Measurements from ENCODE around the gene ZFP64. TPM values are rescaled to one million over a fixed set of nuclear protein-coding genes. Genes with fewer than 3 reads are reported as not detected.

Gene ZFP64
- total RNA-seq, 3 donors from 2014 or later (not counting 1 experiment from before 2014, with no cell fraction given): 11.7 to 14.8 (median 13.9) TPM

DNA sequence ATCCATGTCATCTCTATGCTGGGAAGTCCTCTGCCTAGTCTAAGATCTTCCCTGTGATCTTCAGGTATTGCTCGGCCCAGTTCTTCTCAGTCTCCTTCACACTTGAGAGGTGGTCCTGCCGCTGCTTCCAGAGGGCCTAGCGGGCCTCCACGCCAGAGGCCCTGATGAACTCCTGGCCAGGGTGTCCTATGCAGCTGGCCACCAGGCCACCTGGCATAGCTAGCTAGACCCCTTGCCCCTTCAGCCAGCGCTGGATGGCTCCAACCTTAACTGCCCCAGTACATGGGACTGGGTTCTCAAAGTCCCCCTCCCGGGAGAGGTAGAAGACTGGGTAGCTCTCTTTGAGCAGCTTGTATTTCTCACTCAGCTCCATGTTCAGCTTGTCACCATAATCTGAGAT lies 81.1 kb downstream of the ZFP64 start:
- Mint-ChIP-seq H3K27me3 (ENCODE audit: low read depth in 2 of 2) (peaks cover 0 to 3% of the 10 kb centered on the region in 2 donors), H3K4me3 (no peak overlapping the region), H3K9me3 (no peaks in the 10 kb centered on the region), H3K4me1 (peaks cover 0 to 4% of the 10 kb centered on the region in 2 donors), H3K27ac (no peak overlapping the region), H3K36me3 (no peaks in the 10 kb centered on the region)
- intact Hi-C loops (cut with micrococcal nuclease): no loop called here
- 95% methylated on average over 6 of the region's 6 CpGs for WGBS (ENCODE audit: insufficient coverage)
- H3K4me3 ChIP-seq (ENCODE audit: low read length): no peak overlapping the region
- no peak overlapping the region for H3K27ac ChIP-seq (ENCODE audit: low read length)
- H3K4me1 ChIP-seq (ENCODE audit: control insufficient read depth, insufficient read depth, low read length): peaks cover 8% of the 10 kb centered on the region
- no peak for TF ChIP-seq CTCF (IDR thresholded peaks at IDR 0.05)
- ATAC-seq (no peak), DNase-seq (no peak)
- no peaks in the 10 kb centered on the region for H3K36me3 ChIP-seq (ENCODE audit: control insufficient read depth, insufficient read depth, low read length)
- H3K27me3 ChIP-seq (ENCODE audit: control insufficient read depth, insufficient read depth, low read length): peaks cover 11% of the 10 kb centered on the region
- peaks cover 4% of the 10 kb centered on the region for H3K9me3 ChIP-seq (ENCODE audit: control insufficient read depth, insufficient read depth, low read length)

GRCh38 chr20:52105442-52106422 lies 85.8 kb downstream of the ZFP64 start:
- Mint-ChIP-seq H3K9me3 (no peaks in the 10 kb centered on the region), H3K27ac (no peak overlapping the region), H3K36me3 (no peaks in the 10 kb centered on the region), H3K4me1 (peaks cover 15 to 27% of the 10 kb centered on the region in 2 donors), H3K27me3 (ENCODE audit: low read depth in 2 of 2) (peaks cover 16 to 21% of the 10 kb centered on the region in 2 donors), H3K4me3 (peak overlapping the region; percentile 76)
- Histone ChIP-seq H3K27me3 (ENCODE audit: control insufficient read depth, insufficient read depth, low read length) (peaks cover 26% of the 10 kb centered on the region), H3K4me3 (ENCODE audit: low read length) (no peak overlapping the region), H3K9me3 (ENCODE audit: control insufficient read depth, insufficient read depth, low read length) (peaks cover 8% of the 10 kb centered on the region), H3K27ac (ENCODE audit: low read length) (no peak overlapping the region), H3K4me1 (ENCODE audit: control insufficient read depth, insufficient read depth, low read length) (peaks cover 31% of the 10 kb centered on the region), H3K36me3 (ENCODE audit: control insufficient read depth, insufficient read depth, low read length) (no peaks in the 10 kb centered on the region)
- DNase-seq (no peak), ATAC-seq (no peak)
- intact Hi-C loops (cut with micrococcal nuclease): no loop called here
- no peak for TF ChIP-seq CTCF (IDR thresholded peaks at IDR 0.05)
- WGBS (ENCODE audit: insufficient coverage): 12% methylated on average over 44 of the region's 47 CpGs

GRCh38 chr20:52104546-52105441 lies 86.8 kb downstream of the ZFP64 start:
- Mint-ChIP-seq H3K36me3 (no peaks in the 10 kb centered on the region), H3K4me3 (peak overlapping the region; percentile 88), H3K4me1 (peaks cover 15 to 27% of the 10 kb centered on the region in 2 donors), H3K27ac (no peak overlapping the region), H3K27me3 (ENCODE audit: low read depth in 2 of 2) (peaks cover 16 to 21% of the 10 kb centered on the region in 2 donors), H3K9me3 (no peaks in the 10 kb centered on the region)
- ATAC-seq (peak in 1 of 3 donors; percentile 27), DNase-seq (no peak)
- Histone ChIP-seq H3K4me1 (ENCODE audit: control insufficient read depth, insufficient read depth, low read length) (peaks cover 31% of the 10 kb centered on the region), H3K9me3 (ENCODE audit: control insufficient read depth, insufficient read depth, low read length) (peaks cover 8% of the 10 kb centered on the region), H3K27ac (ENCODE audit: low read length) (no peak overlapping the region), H3K4me3 (ENCODE audit: low read length) (no peak overlapping the region), H3K36me3 (ENCODE audit: control insufficient read depth, insufficient read depth, low read length) (no peaks in the 10 kb centered on the region), H3K27me3 (ENCODE audit: control insufficient read depth, insufficient read depth, low read length) (peaks cover 26% of the 10 kb centered on the region)
- intact Hi-C loops (cut with micrococcal nuclease): no loop called here
- no peak for TF ChIP-seq CTCF (IDR thresholded peaks at IDR 0.05)
- 2% methylated on average over 82 of the region's 82 CpGs for WGBS (ENCODE audit: insufficient coverage)
